GM10248 (cell line): ENCODE data around the gene KIAA1958.

Experiments used
- CTCF ChIA-PET: fragments of 300-600 bp; sonication (Branson Sonifier 250); formaldehyde crosslinking; extraction: SDS; loops from one replicate; lab custom pipeline; 2021; ENCODE audit warnings: antibody characterized with exemption; lab: Yijun Ruan, JAX
- POLR2A ChIA-PET: fragments of 350-650 bp; sonication (Branson Sonifier 250); formaldehyde crosslinking; extraction: SDS; loops from one replicate; lab custom pipeline; 2020; ENCODE audit warnings: antibody characterized with exemption; lab: Yijun Ruan, JAX
- DNase-seq: peaks from one replicate; pipeline ENCODE4 v3.0.0; 2012; ENCODE audit errors: extremely low spot score
- TF ChIP-seq, protein P1 (sequence below): IDR thresholded peaks from 2 replicates; pipeline ENCODE4 v1.5.1; 2012; ENCODE audit warnings: mild to moderate bottlenecking, low read depth; ENCODE audit errors: extremely low read depth, missing control alignments, control extremely low read depth

The KIAA1958 gene

DNA sequence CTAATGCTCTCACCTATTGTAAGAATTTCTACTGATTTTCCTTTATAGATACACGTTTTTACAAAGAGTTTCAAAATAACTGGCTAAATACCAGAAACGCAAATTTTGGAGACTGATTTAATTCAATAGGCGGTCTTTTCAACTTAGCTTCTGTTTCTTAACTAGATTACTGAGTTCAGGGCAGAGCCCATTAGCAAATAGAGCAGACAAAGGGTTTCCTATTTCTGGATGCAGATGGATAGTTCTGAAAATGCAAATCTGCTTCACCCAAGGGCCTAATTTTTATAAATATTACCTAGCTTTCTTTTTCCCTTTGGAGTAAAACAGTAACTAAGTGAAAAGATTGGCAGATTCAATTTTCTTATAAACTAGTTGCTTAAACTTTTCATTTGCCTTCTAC is 13.6 kb upstream of the KIAA1958 start:
- TF ChIP-seq, protein P1, sequence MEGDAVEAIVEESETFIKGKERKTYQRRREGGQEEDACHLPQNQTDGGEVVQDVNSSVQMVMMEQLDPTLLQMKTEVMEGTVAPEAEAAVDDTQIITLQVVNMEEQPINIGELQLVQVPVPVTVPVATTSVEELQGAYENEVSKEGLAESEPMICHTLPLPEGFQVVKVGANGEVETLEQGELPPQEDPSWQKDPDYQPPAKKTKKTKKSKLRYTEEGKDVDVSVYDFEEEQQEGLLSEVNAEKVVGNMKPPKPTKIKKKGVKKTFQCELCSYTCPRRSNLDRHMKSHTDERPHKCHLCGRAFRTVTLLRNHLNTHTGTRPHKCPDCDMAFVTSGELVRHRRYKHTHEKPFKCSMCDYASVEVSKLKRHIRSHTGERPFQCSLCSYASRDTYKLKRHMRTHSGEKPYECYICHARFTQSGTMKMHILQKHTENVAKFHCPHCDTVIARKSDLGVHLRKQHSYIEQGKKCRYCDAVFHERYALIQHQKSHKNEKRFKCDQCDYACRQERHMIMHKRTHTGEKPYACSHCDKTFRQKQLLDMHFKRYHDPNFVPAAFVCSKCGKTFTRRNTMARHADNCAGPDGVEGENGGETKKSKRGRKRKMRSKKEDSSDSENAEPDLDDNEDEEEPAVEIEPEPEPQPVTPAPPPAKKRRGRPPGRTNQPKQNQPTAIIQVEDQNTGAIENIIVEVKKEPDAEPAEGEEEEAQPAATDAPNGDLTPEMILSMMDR = no peak
- DNase-seq = no peak
- ChIA-PET CTCF (interaction anchor here (1.0 kb wide), 1 partner anchor 11 kb away, joined by 3 read pairs; no protein-coding TSS in a partner anchor), POLR2A (no interaction called here)

DNA sequence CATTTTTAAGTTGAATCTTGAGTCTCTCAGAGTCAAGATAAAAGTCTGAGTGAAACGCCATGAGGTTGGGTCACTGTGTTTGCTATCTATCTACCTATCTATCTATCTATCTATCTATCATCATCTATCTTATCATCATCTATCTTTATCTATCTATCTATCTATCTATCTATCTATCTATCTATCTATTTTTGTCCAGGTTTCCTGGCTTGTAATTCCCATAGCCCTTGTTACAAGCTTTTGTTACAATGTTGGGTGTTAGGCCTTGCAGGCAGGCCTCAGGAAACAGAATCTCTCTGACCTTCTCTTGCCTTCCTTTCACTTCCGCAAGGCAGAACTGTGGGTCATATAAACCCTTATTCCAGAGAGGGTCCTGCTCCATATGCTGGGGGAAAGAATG is 12.6 kb upstream of the KIAA1958 start:
- DNase-seq = no peak
- TF ChIP-seq, protein P1 = no peak
- ChIA-PET CTCF (no interaction called here), POLR2A (no interaction called here)

DNA sequence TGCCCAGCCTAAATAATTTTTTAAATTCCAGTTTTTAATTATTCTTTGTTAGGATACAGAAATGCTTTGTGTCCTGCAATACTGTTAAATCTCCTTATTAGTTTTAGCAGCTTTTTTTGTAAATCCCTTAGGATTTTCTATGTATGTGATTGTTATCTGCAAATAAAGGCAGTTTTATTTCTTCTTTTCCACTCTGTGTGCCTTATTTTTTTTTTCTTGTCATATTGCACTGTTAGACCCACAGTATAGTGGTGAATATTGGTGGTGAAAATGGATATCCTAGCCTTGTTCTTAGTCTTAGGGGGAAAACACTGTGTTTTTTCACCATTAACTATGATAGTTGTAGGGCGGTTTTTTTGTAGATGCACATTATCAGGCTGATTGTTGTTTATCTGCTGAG is 11.3 kb upstream of the KIAA1958 start:
- ChIA-PET CTCF (no interaction called here), POLR2A (no interaction called here)
- TF ChIP-seq, protein P1 = no peak
- DNase-seq = no peak

DNA sequence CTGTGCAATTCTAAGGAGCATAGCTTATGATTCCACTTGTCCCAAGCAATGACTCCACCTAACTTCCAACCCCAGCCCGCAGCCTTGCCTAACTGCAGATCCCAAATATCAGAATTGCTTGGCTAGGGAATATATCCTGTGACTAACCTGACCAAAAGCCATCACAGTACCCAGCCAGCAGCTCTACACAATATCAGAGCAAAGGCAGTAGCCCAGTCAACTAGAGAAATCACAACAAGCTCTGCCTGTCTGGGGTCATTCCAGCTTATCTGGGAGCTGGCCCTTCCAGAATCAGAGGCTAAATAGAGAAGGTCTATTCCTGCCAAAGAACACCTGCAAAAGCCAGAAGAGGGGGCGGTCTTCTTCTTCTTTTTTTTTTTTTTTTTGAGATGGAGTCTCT is 9.3 kb upstream of the KIAA1958 start:
- ChIA-PET CTCF (interaction anchor here (1.3 kb wide), 1 partner anchor 15 kb away, joined by 4 read pairs; no protein-coding TSS in a partner anchor), POLR2A (no interaction called here)
- TF ChIP-seq, protein P1 = no peak
- DNase-seq = no peak

DNA sequence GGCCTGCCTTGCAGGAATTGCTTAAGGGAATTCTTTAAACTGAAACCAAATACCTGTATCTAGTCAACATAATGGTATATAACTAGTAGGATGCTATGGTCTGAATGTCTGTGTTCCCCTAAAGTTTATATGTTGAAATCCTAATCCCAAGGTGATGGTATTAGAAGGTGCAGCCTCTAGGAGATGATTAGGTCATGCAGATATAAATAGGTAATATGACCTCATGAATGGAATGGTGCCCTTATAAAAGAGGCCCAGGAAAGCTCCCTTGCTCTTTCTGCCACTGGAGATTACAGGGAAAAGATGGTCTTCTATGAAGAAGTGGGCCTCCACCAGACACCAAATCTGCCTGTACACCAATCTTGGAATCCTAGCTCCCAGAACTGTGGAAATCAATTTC is 7.4 kb upstream of the KIAA1958 start:
- no peak for DNase-seq
- CTCF ChIA-PET = interaction anchor here (1.2 to 1.3 kb wide), 2 partner anchors 9 to 10 kb away, joined by 3 to 4 read pairs; no protein-coding TSS in a partner anchor
- POLR2A ChIA-PET = no interaction called here
- TF ChIP-seq, protein P1 = no peak

DNA sequence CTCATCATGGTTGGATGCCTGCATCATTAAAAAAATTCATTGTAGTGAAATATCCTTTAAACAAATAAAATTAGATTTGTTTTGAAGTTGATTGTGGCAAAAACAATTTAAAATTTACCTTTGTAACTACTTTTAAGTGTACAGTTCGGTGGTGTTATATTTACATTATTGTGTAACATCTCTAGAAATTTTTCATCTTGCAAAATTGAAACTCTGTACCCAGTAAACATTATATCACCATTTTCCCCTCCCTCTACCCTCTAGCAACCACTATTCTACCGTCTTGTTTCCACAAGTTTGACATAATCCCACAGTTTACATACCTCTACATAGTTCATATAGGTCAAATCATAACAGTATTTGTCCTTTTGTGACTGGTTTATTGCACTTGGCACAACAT is 2.0 kb upstream of the KIAA1958 start:
- TF ChIP-seq, protein P1 = no peak
- ChIA-PET POLR2A (no interaction called here), CTCF (interaction anchor here (1.3 to 5.1 kb wide), 2 partner anchors 12 to 15 kb away, joined by 3 to 28 read pairs; no protein-coding TSS in a partner anchor)
- DNase-seq = no peak
